ENCODE data around the gene SLC39A11.

Gene SLC39A11

GRCh38 chr17:73029021-73029420 lies 63.5 kb downstream of the SLC39A11 start:
- no peaks in the 10 kb centered on the region for H3K36me3 ChIP-seq (ENCODE audit: control insufficient read depth in 2 of 2, insufficient read depth in 2 of 2, low read length in 2 of 2)
- no peaks in the 10 kb centered on the region for H3K4me1 ChIP-seq (ENCODE audit: control insufficient read depth in 2 of 2, insufficient read depth in 2 of 2, low read length in 2 of 2)
- no peak overlapping the region for H3K4me3 ChIP-seq (ENCODE audit: low read length in 2 of 2)
- H3K27me3 ChIP-seq (ENCODE audit: control insufficient read depth in 2 of 2, insufficient read depth in 2 of 2, low read length in 2 of 2) = no peaks in the 10 kb centered on the region
- no peak overlapping the region for H3K27ac ChIP-seq (ENCODE audit: low read depth in 2 of 2, low read length in 2 of 2)
- H3K9ac ChIP-seq (ENCODE audit: low read depth in 1 of 2, low read length in 2 of 2) = no peak overlapping the region
- H3K9me3 ChIP-seq (ENCODE audit: control insufficient read depth in 2 of 2, low read length in 2 of 2) = no peaks in the 10 kb centered on the region

- Histone ChIP-seq H3K4me3 (ENCODE audit: low read length in 2 of 2) (no peak overlapping the region), H3K4me1 (ENCODE audit: control insufficient read depth in 2 of 2, insufficient read depth in 2 of 2, low read length in 2 of 2) (no peaks in the 10 kb centered on the region), H3K27ac (ENCODE audit: low read depth in 2 of 2, low read length in 2 of 2) (no peak overlapping the region), H3K9me3 (ENCODE audit: control insufficient read depth in 2 of 2, low read length in 2 of 2) (no peaks in the 10 kb centered on the region), H3K27me3 (ENCODE audit: control insufficient read depth in 2 of 2, insufficient read depth in 2 of 2, low read length in 2 of 2) (no peaks in the 10 kb centered on the region), H3K36me3 (ENCODE audit: control insufficient read depth in 2 of 2, insufficient read depth in 2 of 2, low read length in 2 of 2) (no peaks in the 10 kb centered on the region), H3K9ac (ENCODE audit: low read depth in 1 of 2, low read length in 2 of 2) (no peak overlapping the region)
These were observed 64.2 kb downstream of the SLC39A11 start for GRCh38 chr17:73028299-73028755.

GRCh38 chr17:73027130-73027741 lies 65.3 kb downstream of the SLC39A11 start:
- no peak overlapping the region for H3K27ac ChIP-seq (ENCODE audit: low read depth in 2 of 2, low read length in 2 of 2)

GRCh38 chr17:73025041-73025560 lies 67.4 kb downstream of the SLC39A11 start:
- no peaks in the 10 kb centered on the region for H3K27me3 ChIP-seq (ENCODE audit: control insufficient read depth in 2 of 2, insufficient read depth in 2 of 2, low read length in 2 of 2)
- no peaks in the 10 kb centered on the region for H3K4me1 ChIP-seq (ENCODE audit: control insufficient read depth in 2 of 2, insufficient read depth in 2 of 2, low read length in 2 of 2)
- no peak overlapping the region for H3K4me3 ChIP-seq (ENCODE audit: low read length in 2 of 2)
- no peaks in the 10 kb centered on the region for H3K9me3 ChIP-seq (ENCODE audit: control insufficient read depth in 2 of 2, low read length in 2 of 2)
- no peaks in the 10 kb centered on the region for H3K36me3 ChIP-seq (ENCODE audit: control insufficient read depth in 2 of 2, insufficient read depth in 2 of 2, low read length in 2 of 2)
- H3K9ac ChIP-seq (ENCODE audit: low read depth in 1 of 2, low read length in 2 of 2) = no peak overlapping the region
- no peak overlapping the region for H3K27ac ChIP-seq (ENCODE audit: low read depth in 2 of 2, low read length in 2 of 2)

More at GRCh38 chr17:73027130-73027741, 65.3 kb downstream of the SLC39A11 start:
- Histone ChIP-seq H3K9me3 (ENCODE audit: control insufficient read depth in 2 of 2, low read length in 2 of 2) (no peaks in the 10 kb centered on the region), H3K27me3 (ENCODE audit: control insufficient read depth in 2 of 2, insufficient read depth in 2 of 2, low read length in 2 of 2) (no peaks in the 10 kb centered on the region), H3K9ac (ENCODE audit: low read depth in 1 of 2, low read length in 2 of 2) (no peak overlapping the region), H3K4me1 (ENCODE audit: control insufficient read depth in 2 of 2, insufficient read depth in 2 of 2, low read length in 2 of 2) (no peaks in the 10 kb centered on the region), H3K4me3 (ENCODE audit: low read length in 2 of 2) (no peak overlapping the region), H3K36me3 (ENCODE audit: control insufficient read depth in 2 of 2, insufficient read depth in 2 of 2, low read length in 2 of 2) (no peaks in the 10 kb centered on the region)

- Histone ChIP-seq H3K27ac (ENCODE audit: low read depth in 2 of 2, low read length in 2 of 2) (no peak overlapping the region), H3K4me3 (ENCODE audit: low read length in 2 of 2) (no peak overlapping the region), H3K9ac (ENCODE audit: low read depth in 1 of 2, low read length in 2 of 2) (no peak overlapping the region), H3K27me3 (ENCODE audit: control insufficient read depth in 2 of 2, insufficient read depth in 2 of 2, low read length in 2 of 2) (no peaks in the 10 kb centered on the region), H3K4me1 (ENCODE audit: control insufficient read depth in 2 of 2, insufficient read depth in 2 of 2, low read length in 2 of 2) (no peaks in the 10 kb centered on the region), H3K9me3 (ENCODE audit: control insufficient read depth in 2 of 2, low read length in 2 of 2) (peaks cover 0 to 1% of the 10 kb centered on the region in 2 donors), H3K36me3 (ENCODE audit: control insufficient read depth in 2 of 2, insufficient read depth in 2 of 2, low read length in 2 of 2) (no peaks in the 10 kb centered on the region)
These were observed 68.7 kb downstream of the SLC39A11 start for GRCh38 chr17:73023759-73024158.

GRCh38 chr17:73022694-73023093 lies 69.8 kb downstream of the SLC39A11 start:
- Histone ChIP-seq H3K4me1 (ENCODE audit: control insufficient read depth in 2 of 2, insufficient read depth in 2 of 2, low read length in 2 of 2) (no peaks in the 10 kb centered on the region), H3K27me3 (ENCODE audit: control insufficient read depth in 2 of 2, insufficient read depth in 2 of 2, low read length in 2 of 2) (no peaks in the 10 kb centered on the region), H3K9ac (ENCODE audit: low read depth in 1 of 2, low read length in 2 of 2) (no peak overlapping the region), H3K27ac (ENCODE audit: low read depth in 2 of 2, low read length in 2 of 2) (no peak overlapping the region), H3K36me3 (ENCODE audit: control insufficient read depth in 2 of 2, insufficient read depth in 2 of 2, low read length in 2 of 2) (no peaks in the 10 kb centered on the region), H3K9me3 (ENCODE audit: control insufficient read depth in 2 of 2, low read length in 2 of 2) (peaks cover 0 to 2% of the 10 kb centered on the region in 2 donors), H3K4me3 (ENCODE audit: low read length in 2 of 2) (no peak overlapping the region)

GRCh38 chr17:73021771-73022170 lies 70.7 kb downstream of the SLC39A11 start:
- Histone ChIP-seq H3K9me3 (ENCODE audit: control insufficient read depth in 2 of 2, low read length in 2 of 2) (peaks cover 0 to 2% of the 10 kb centered on the region in 2 donors), H3K4me1 (ENCODE audit: control insufficient read depth in 2 of 2, insufficient read depth in 2 of 2, low read length in 2 of 2) (no peaks in the 10 kb centered on the region), H3K4me3 (ENCODE audit: low read length in 2 of 2) (no peak overlapping the region), H3K27ac (ENCODE audit: low read depth in 2 of 2, low read length in 2 of 2) (no peak overlapping the region), H3K27me3 (ENCODE audit: control insufficient read depth in 2 of 2, insufficient read depth in 2 of 2, low read length in 2 of 2) (no peaks in the 10 kb centered on the region), H3K36me3 (ENCODE audit: control insufficient read depth in 2 of 2, insufficient read depth in 2 of 2, low read length in 2 of 2) (no peaks in the 10 kb centered on the region), H3K9ac (ENCODE audit: low read depth in 1 of 2, low read length in 2 of 2) (no peak overlapping the region)

GRCh38 chr17:73020110-73020509 lies 72.4 kb downstream of the SLC39A11 start:
- H3K27me3 ChIP-seq (ENCODE audit: control insufficient read depth in 2 of 2, insufficient read depth in 2 of 2, low read length in 2 of 2) = no peaks in the 10 kb centered on the region
- peaks cover 0 to 2% of the 10 kb centered on the region in 2 donors for H3K9me3 ChIP-seq (ENCODE audit: control insufficient read depth in 2 of 2, low read length in 2 of 2)
- no peak overlapping the region for H3K9ac ChIP-seq (ENCODE audit: low read depth in 1 of 2, low read length in 2 of 2)
- H3K36me3 ChIP-seq (ENCODE audit: control insufficient read depth in 2 of 2, insufficient read depth in 2 of 2, low read length in 2 of 2) = no peaks in the 10 kb centered on the region
- no peaks in the 10 kb centered on the region for H3K4me1 ChIP-seq (ENCODE audit: control insufficient read depth in 2 of 2, insufficient read depth in 2 of 2, low read length in 2 of 2)
- H3K4me3 ChIP-seq (ENCODE audit: low read length in 2 of 2) = no peak overlapping the region
- no peak overlapping the region for H3K27ac ChIP-seq (ENCODE audit: low read depth in 2 of 2, low read length in 2 of 2)

GRCh38 chr17:73018599-73018998 lies 73.9 kb downstream of the SLC39A11 start:
- Histone ChIP-seq H3K27ac (ENCODE audit: low read depth in 2 of 2, low read length in 2 of 2) (no peak overlapping the region), H3K9me3 (ENCODE audit: control insufficient read depth in 2 of 2, low read length in 2 of 2) (peaks cover 0 to 2% of the 10 kb centered on the region in 2 donors), H3K36me3 (ENCODE audit: control insufficient read depth in 2 of 2, insufficient read depth in 2 of 2, low read length in 2 of 2) (no peaks in the 10 kb centered on the region), H3K4me3 (ENCODE audit: low read length in 2 of 2) (no peak overlapping the region), H3K4me1 (ENCODE audit: control insufficient read depth in 2 of 2, insufficient read depth in 2 of 2, low read length in 2 of 2) (no peaks in the 10 kb centered on the region), H3K27me3 (ENCODE audit: control insufficient read depth in 2 of 2, insufficient read depth in 2 of 2, low read length in 2 of 2) (no peaks in the 10 kb centered on the region), H3K9ac (ENCODE audit: low read depth in 1 of 2, low read length in 2 of 2) (no peak overlapping the region)

GRCh38 chr17:73017658-73018057 lies 74.8 kb downstream of the SLC39A11 start:
- Histone ChIP-seq H3K9me3 (ENCODE audit: control insufficient read depth in 2 of 2, low read length in 2 of 2) (peaks cover 0 to 2% of the 10 kb centered on the region in 2 donors), H3K27ac (ENCODE audit: low read depth in 2 of 2, low read length in 2 of 2) (no peak overlapping the region), H3K4me1 (ENCODE audit: control insufficient read depth in 2 of 2, insufficient read depth in 2 of 2, low read length in 2 of 2) (no peaks in the 10 kb centered on the region), H3K9ac (ENCODE audit: low read depth in 1 of 2, low read length in 2 of 2) (no peak overlapping the region), H3K27me3 (ENCODE audit: control insufficient read depth in 2 of 2, insufficient read depth in 2 of 2, low read length in 2 of 2) (no peaks in the 10 kb centered on the region), H3K4me3 (ENCODE audit: low read length in 2 of 2) (no peak overlapping the region), H3K36me3 (ENCODE audit: control insufficient read depth in 2 of 2, insufficient read depth in 2 of 2, low read length in 2 of 2) (no peaks in the 10 kb centered on the region)

All from mucosa of rectum (tissue), 2 donors.